ENCODE data around the gene ADAMTS19. TPM values are rescaled to one million over a fixed set of nuclear protein-coding genes. Genes with fewer than 3 reads are reported as not detected.

ADAMTS19 gene
- total RNA-seq, 2 donors from 2014 or later = 26.2 to 34.6 TPM

DNA sequence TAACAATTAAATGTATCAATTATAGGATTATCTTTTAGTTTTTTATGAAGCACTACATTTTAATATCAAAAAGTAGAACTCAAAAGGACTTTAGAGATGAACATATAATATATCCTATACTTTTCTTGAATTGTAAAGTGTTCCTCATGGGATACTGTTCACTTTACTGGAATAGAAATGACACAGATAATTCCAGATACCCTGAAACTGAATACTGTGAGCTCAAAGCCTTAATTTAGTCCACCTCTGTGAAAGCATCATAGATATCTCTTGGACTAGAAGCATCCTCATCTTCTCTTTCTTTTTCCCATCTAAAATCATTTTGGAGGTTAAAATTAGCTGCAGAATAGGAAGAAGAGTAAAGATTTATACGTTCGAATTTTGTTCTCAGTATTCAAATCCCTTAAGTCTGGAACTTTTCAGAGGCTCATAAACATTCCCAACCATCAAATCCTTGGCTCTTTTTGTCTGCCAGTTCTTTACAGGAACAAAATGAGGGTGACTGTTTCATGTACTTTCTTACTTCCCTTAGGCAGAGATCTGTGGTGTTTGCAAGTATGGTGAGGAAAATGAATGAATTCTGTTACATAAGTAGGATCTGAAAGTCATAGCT, 49.4 kb downstream of the ADAMTS19 start:
- TF ChIP-seq, protein P1, sequence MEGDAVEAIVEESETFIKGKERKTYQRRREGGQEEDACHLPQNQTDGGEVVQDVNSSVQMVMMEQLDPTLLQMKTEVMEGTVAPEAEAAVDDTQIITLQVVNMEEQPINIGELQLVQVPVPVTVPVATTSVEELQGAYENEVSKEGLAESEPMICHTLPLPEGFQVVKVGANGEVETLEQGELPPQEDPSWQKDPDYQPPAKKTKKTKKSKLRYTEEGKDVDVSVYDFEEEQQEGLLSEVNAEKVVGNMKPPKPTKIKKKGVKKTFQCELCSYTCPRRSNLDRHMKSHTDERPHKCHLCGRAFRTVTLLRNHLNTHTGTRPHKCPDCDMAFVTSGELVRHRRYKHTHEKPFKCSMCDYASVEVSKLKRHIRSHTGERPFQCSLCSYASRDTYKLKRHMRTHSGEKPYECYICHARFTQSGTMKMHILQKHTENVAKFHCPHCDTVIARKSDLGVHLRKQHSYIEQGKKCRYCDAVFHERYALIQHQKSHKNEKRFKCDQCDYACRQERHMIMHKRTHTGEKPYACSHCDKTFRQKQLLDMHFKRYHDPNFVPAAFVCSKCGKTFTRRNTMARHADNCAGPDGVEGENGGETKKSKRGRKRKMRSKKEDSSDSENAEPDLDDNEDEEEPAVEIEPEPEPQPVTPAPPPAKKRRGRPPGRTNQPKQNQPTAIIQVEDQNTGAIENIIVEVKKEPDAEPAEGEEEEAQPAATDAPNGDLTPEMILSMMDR (conservative IDR thresholded peaks at IDR 0.05) = no peak
- peaks cover under 1% of the 10 kb centered on the region for H3K9me3 Mint-ChIP-seq
- H3K27ac Mint-ChIP-seq = no peak overlapping the region
- H3K4me3 Mint-ChIP-seq = no peak overlapping the region
- Histone ChIP-seq H3K4me1 (ENCODE audit: control insufficient read depth, insufficient read depth, low read length) (no peaks in the 10 kb centered on the region), H3K27me3 (ENCODE audit: control insufficient read depth, insufficient read depth, low read length, poor library complexity, severe bottlenecking) (no peaks in the 10 kb centered on the region), H3K9ac (ENCODE audit: extremely low read depth, low read length, poor library complexity, severe bottlenecking) (no peak overlapping the region), H3K4me3 (ENCODE audit: low read length) (no peak overlapping the region), H3K9me3 (ENCODE audit: control insufficient read depth, low read length) (no peaks in the 10 kb centered on the region), H3K27ac (ENCODE audit: low read depth, low read length) (no peak overlapping the region), H3K36me3 (ENCODE audit: control insufficient read depth, insufficient read depth, low read length) (no peaks in the 10 kb centered on the region)
- H3K4me1 Mint-ChIP-seq = no peaks in the 10 kb centered on the region
- WGBS, 2 experiments (ENCODE audit: insufficient coverage in 1 of 2, insufficient read length in 1 of 2) = 93 to 100% methylated on average over 1 to 2 of the region's 2 CpGs
- H3K27me3 Mint-ChIP-seq (ENCODE audit: insufficient read depth) = no peaks in the 10 kb centered on the region
- peaks cover 13% of the 10 kb centered on the region for H3K36me3 Mint-ChIP-seq (ENCODE audit: low read depth)
- DNase-seq = no peak

DNA sequence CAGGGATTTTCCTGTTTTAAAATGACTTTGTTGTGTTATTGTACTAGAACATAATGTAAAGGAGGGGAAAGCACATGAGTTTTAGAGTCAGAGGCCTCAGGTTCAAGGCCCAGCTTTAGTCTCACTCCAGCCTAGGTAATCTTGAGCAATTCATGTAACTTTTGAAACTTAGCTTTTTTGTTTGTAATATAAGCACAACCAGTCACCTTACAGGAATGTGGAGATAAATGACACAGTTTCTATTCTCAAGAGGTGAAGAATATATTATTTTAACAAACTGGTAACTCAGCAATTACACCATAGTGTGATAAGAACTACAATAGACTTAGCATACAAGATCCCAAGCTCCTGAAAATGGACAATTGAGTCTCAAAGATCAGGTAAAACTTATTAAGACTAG, 51.2 kb downstream of the ADAMTS19 start:
- no peak overlapping the region for H3K4me3 ChIP-seq (ENCODE audit: low read length)
- H3K36me3 Mint-ChIP-seq (ENCODE audit: low read depth) = peaks cover 31% of the 10 kb centered on the region
- TF ChIP-seq, protein P1 (conservative IDR thresholded peaks at IDR 0.05) = no peak
- no peaks in the 10 kb centered on the region for H3K4me1 Mint-ChIP-seq
- DNase-seq = no peak
- H3K36me3 ChIP-seq (ENCODE audit: control insufficient read depth, insufficient read depth, low read length) = no peaks in the 10 kb centered on the region
- H3K27me3 ChIP-seq (ENCODE audit: control insufficient read depth, insufficient read depth, low read length, poor library complexity, severe bottlenecking) = no peaks in the 10 kb centered on the region
- no peak overlapping the region for H3K4me3 Mint-ChIP-seq
- H3K9me3 Mint-ChIP-seq = peaks cover 17% of the 10 kb centered on the region
- H3K27ac ChIP-seq (ENCODE audit: low read depth, low read length) = no peak overlapping the region
- H3K27me3 Mint-ChIP-seq (ENCODE audit: insufficient read depth) = no peaks in the 10 kb centered on the region
- no peak overlapping the region for H3K27ac Mint-ChIP-seq
- no peak overlapping the region for H3K9ac ChIP-seq (ENCODE audit: extremely low read depth, low read length, poor library complexity, severe bottlenecking)
- peaks cover 10% of the 10 kb centered on the region for H3K9me3 ChIP-seq (ENCODE audit: control insufficient read depth, low read length)
- no peaks in the 10 kb centered on the region for H3K4me1 ChIP-seq (ENCODE audit: control insufficient read depth, insufficient read depth, low read length)

- H3K9me3 Mint-ChIP-seq = peaks cover 14% of the 10 kb centered on the region
- 100% methylated on average over 2 to 3 of the region's 3 CpGs for WGBS, 2 experiments (ENCODE audit: insufficient coverage in 1 of 2, insufficient read length in 1 of 2)
Observed at GRCh38 chr5:129541051-129541450, 81.0 kb downstream of the ADAMTS19 start.

More at GRCh38 chr5:129541051-129541450, 81.0 kb downstream of the ADAMTS19 start:
- Mint-ChIP-seq H3K36me3 (ENCODE audit: low read depth) (peaks cover 15% of the 10 kb centered on the region), H3K27ac (no peak overlapping the region), H3K27me3 (ENCODE audit: insufficient read depth) (no peaks in the 10 kb centered on the region), H3K4me3 (no peak overlapping the region), H3K4me1 (no peaks in the 10 kb centered on the region)
- Histone ChIP-seq H3K36me3 (ENCODE audit: control insufficient read depth, insufficient read depth, low read length) (no peaks in the 10 kb centered on the region), H3K9me3 (ENCODE audit: control insufficient read depth, low read length) (peaks cover 6% of the 10 kb centered on the region), H3K4me3 (ENCODE audit: low read length) (no peak overlapping the region), H3K4me1 (ENCODE audit: control insufficient read depth, insufficient read depth, low read length) (no peaks in the 10 kb centered on the region), H3K9ac (ENCODE audit: extremely low read depth, low read length, poor library complexity, severe bottlenecking) (no peak overlapping the region), H3K27ac (ENCODE audit: low read depth, low read length) (no peak overlapping the region), H3K27me3 (ENCODE audit: control insufficient read depth, insufficient read depth, low read length, poor library complexity, severe bottlenecking) (no peaks in the 10 kb centered on the region)
- no peak for DNase-seq
- TF ChIP-seq, protein P1 (conservative IDR thresholded peaks at IDR 0.05) = no peak

All from endodermal cell (in vitro differentiated cells).